NB4 (cell line): ENCODE results near the gene CCDC85C.

Source experiments
- CTCF ChIP-seq: IDR thresholded peaks from one replicate; pipeline ENCODE4 v1.5.1; 2012; ENCODE audit warnings: low read depth, low read length
- MAX ChIP-seq: IDR thresholded peaks from 2 replicates; pipeline ENCODE4 v1.6.1; 2011; ENCODE audit warnings: low read depth, low read length
- MYC ChIP-seq: IDR thresholded peaks from 2 replicates; pipeline ENCODE4 v1.6.1; 2011; ENCODE audit warnings: low read depth, low read length
- POLR2A ChIP-seq: IDR thresholded peaks from 2 replicates; pipeline ENCODE4 v1.6.1; 2011; ENCODE audit warnings: mild to moderate bottlenecking; ENCODE audit not compliant: insufficient read length; ENCODE audit errors: extremely low read depth

- TF ChIP-seq CTCF = no peak
- no peak for TF ChIP-seq POLR2A
- no peak for TF ChIP-seq MAX
- no peak for TF ChIP-seq MYC
These were observed 51.9 kb downstream of the CCDC85C start for GRCh38 chr14:99552021-99552553.
